T-helper 2 cell treated with Interferon-gamma antibody and Interleukin-4, amounts not matched to agents 100 ng/mL and 5 ng/mL, for 36 hours (primary cell): ENCODE measurements around the gene AGER. TPM values are rescaled to one million over a fixed set of nuclear protein-coding genes. Genes with fewer than 3 reads are reported as not detected.

Source experiments
- intact Hi-C: fragments of 100-400 bp; cut with micrococcal nuclease; formaldehyde crosslinking; loops from one replicate; pipeline ENCODE4 v1.15.1; 2023
- total RNA-seq: library from RNA; stranded (reverse); gene quantifications from 2 replicates; pipeline ENCODE4 v1.2.3, GENCODE V29; 2022

The AGER gene
- total RNA-seq, 1 donor from 2014 or later, result 31.6 TPM

- intact Hi-C loops, result loop anchor here (10.0 kb wide), 2 partner anchors 440 to 510 kb away; partner anchors contain the start of genes C6orf47, CLIC1, CSNK2B and GPANK1
These were observed 9.6 kb downstream of the AGER start for GRCh38 chr6:32174416-32174815.

- intact Hi-C loops, result loop anchor here (10.0 kb wide), 2 partner anchors 438 to 508 kb away; partner anchors contain the start of genes C6orf47, CLIC1, CSNK2B and GPANK1
These were observed 10.9 kb downstream of the AGER start for GRCh38 chr6:32173051-32173727.

- intact Hi-C loops, result loop anchor here (10.0 kb wide), 2 partner anchors 436 to 506 kb away; partner anchors contain the start of genes C6orf47, CLIC1, CSNK2B and GPANK1
These were observed 12.8 kb downstream of the AGER start for GRCh38 chr6:32171234-32171633.

- intact Hi-C loops, result loop anchor here (10.0 kb wide), 2 partner anchors 435 to 505 kb away; partner anchors contain the start of genes C6orf47, CLIC1, CSNK2B and GPANK1
These were observed 13.8 kb downstream of the AGER start for GRCh38 chr6:32170294-32170693.

GRCh38 chr6:32168807-32169591, 15.1 kb downstream of the AGER start:
- intact Hi-C loops, result no loop called here

- intact Hi-C loops, result no loop called here
These were observed 15.7 kb downstream of the AGER start for GRCh38 chr6:32168350-32168749.

- intact Hi-C loops, result no loop called here
These were observed 16.2 kb downstream of the AGER start for GRCh38 chr6:32167761-32168262.

GRCh38 chr6:32167154-32167760, 16.8 kb downstream of the AGER start:
- intact Hi-C loops, result no loop called here

- intact Hi-C loops, result no loop called here
These were observed 17.5 kb downstream of the AGER start for GRCh38 chr6:32166411-32167061.

GRCh38 chr6:32164295-32164694, 19.8 kb downstream of the AGER start, which contains the start of gene EGFL8:
Gene EGFL8, plus strand, starts transcription at chr6:32164595. Its CDS starts 1,571 bp downstream, at chr6:32166166.
- intact Hi-C loops, result no loop called here

- intact Hi-C loops, result no loop called here
These were observed 20.3 kb downstream of the AGER start for GRCh38 chr6:32163559-32164258.

- intact Hi-C loops, result no loop called here
These were observed 26.0 kb downstream of the AGER start for GRCh38 chr6:32158052-32158451.

GRCh38 chr6:32156891-32157290, 27.2 kb downstream of the AGER start:
- intact Hi-C loops, result no loop called here

GRCh38 chr6:32154514-32155161, 29.4 kb downstream of the AGER start:
- intact Hi-C loops, result loop anchor here (1.0 to 2.0 kb wide), 5 partner anchors 22 to 67 kb away; partner anchors contain the start of genes AGPAT1 and FKBPL

GRCh38 chr6:32153564-32154513, 30.2 kb downstream of the AGER start, which contains the start of gene PPT2:
Gene PPT2, plus strand, starts transcription at chr6:32154141. Its CDS starts 454 bp downstream, at chr6:32154595.
- intact Hi-C loops, result loop anchor here (1.0 to 2.0 kb wide), 5 partner anchors 23 to 67 kb away; partner anchors contain the start of genes AGPAT1 and FKBPL

GRCh38 chr6:32152769-32153563, 31.1 kb downstream of the AGER start:
- intact Hi-C loops, result no loop called here
